Neural cell (in vitro differentiated cells): ENCODE data around the gene ZNF722. TPM values are rescaled to one million over a fixed set of nuclear protein-coding genes. Genes with fewer than 3 reads are reported as not detected.

Experiments
- H2AFZ ChIP-seq: fragments of 200-600, 300-800 bp; sonication (generic), shearing (Covaris generic); 2 replicates; pipeline ENCODE4 v1.6.0; 2014; ENCODE audit warnings: low read depth, mild to moderate bottlenecking, antibody characterized with exemption, low read length, moderate library complexity
- H3F3A ChIP-seq: fragments of 200-600 bp; shearing (Covaris generic); 2 replicates; pipeline ENCODE4 v1.6.1; 2016; ENCODE audit warnings: mild to moderate bottlenecking, moderate library complexity, mixed read lengths, antibody characterized with exemption, low read length; ENCODE audit not compliant: insufficient read depth, poor library complexity, severe bottlenecking
- H3K27ac ChIP-seq: fragments of 200-600, 300-800 bp; sonication (generic), shearing (Covaris generic); 2 replicates; pipeline ENCODE4 v1.5.1; 2014; ENCODE audit warnings: mild to moderate bottlenecking, low read length, moderate library complexity
- H3K27me3 ChIP-seq: fragments of 300-800, 200-600 bp; sonication (generic), shearing (Covaris generic); 2 replicates; pipeline ENCODE4 v1.6.0; 2014; ENCODE audit warnings: mild to moderate bottlenecking, low read depth, low read length, moderate library complexity; ENCODE audit not compliant: insufficient read depth
- H3K36me3 ChIP-seq: fragments of 300-800, 200-600 bp; sonication (generic), shearing (Covaris generic); 2 replicates; pipeline ENCODE4 v1.5.1; 2014; ENCODE audit warnings: mild to moderate bottlenecking, antibody characterized with exemption, low read length, moderate library complexity; ENCODE audit not compliant: insufficient read depth
- H3K4me2 ChIP-seq: fragments of 300-800, 200-600 bp; sonication (generic), shearing (Covaris generic); 2 replicates; pipeline ENCODE4 v1.6.0; 2014; ENCODE audit warnings: mild to moderate bottlenecking, low read length
- H3K4me3 ChIP-seq: fragments of 300-800, 200-600 bp; sonication (generic), shearing (Covaris generic); 2 replicates; pipeline ENCODE4 v1.5.1; 2014; ENCODE audit warnings: mild to moderate bottlenecking, low read length, moderate library complexity
- H3K79me2 ChIP-seq: fragments of 200-600 bp; shearing (Covaris generic); replicated peaks from 2 replicates; pipeline ENCODE4 v1.6.0; 2014; ENCODE audit warnings: mild to moderate bottlenecking, low read length, moderate library complexity; ENCODE audit not compliant: insufficient read depth
- H3K9ac ChIP-seq: fragments of 300-800, 200-600 bp; sonication (generic), shearing (Covaris generic); 2 replicates; pipeline ENCODE4 v1.6.1; 2016; ENCODE audit warnings: mild to moderate bottlenecking, low read length, mixed read lengths
- H3K9me2 ChIP-seq: fragments of 200-600 bp; shearing (Covaris generic); 2 replicates; pipeline ENCODE4 v1.6.1; 2016; ENCODE audit warnings: mild to moderate bottlenecking, low read length, mixed read lengths; ENCODE audit not compliant: insufficient read depth
- H3K9me3 ChIP-seq: fragments of 200-600, 300-800 bp; sonication (generic), shearing (Covaris generic); 2 replicates; pipeline ENCODE4 v1.6.1; 2016; ENCODE audit warnings: mild to moderate bottlenecking, mixed run types, low read length, moderate library complexity, mixed read lengths
- H4K20me1 ChIP-seq: fragments of 200-600 bp; shearing (Covaris generic); 2 replicates; pipeline ENCODE4 v1.6.1; 2016; ENCODE audit warnings: mild to moderate bottlenecking, mixed run types; ENCODE audit not compliant: insufficient read depth
- EP300 ChIP-seq: fragments of 450-650 bp; conservative IDR thresholded peaks from 2 replicates; pipeline ENCODE4 v1.6.1; 2014; ENCODE audit warnings: antibody characterized with exemption, mild to moderate bottlenecking, moderate library complexity; ENCODE audit not compliant: poor library complexity, severe bottlenecking
- EZH2 ChIP-seq: fragments of 200-600, 300-800 bp; shearing (Covaris generic), sonication (generic); IDR thresholded peaks from 2 replicates; pipeline ENCODE4 v1.6.1; 2014; ENCODE audit warnings: antibody characterized with exemption, low read length, borderline replicate concordance, mild to moderate bottlenecking; ENCODE audit not compliant: insufficient read depth, poor library complexity, severe bottlenecking
- MXI1 ChIP-seq: fragments of 450-650 bp; conservative IDR thresholded peaks from 2 replicates; pipeline ENCODE4 v1.6.1; 2014; ENCODE audit warnings: antibody characterized with exemption, mild to moderate bottlenecking; ENCODE audit not compliant: poor library complexity, severe bottlenecking
- POLR2AphosphoS5 ChIP-seq: IDR thresholded peaks from 2 replicates; pipeline ENCODE4 v1.6.1; 2012
- RAD21 ChIP-seq: fragments of 450-650 bp; conservative IDR thresholded peaks from 2 replicates; pipeline ENCODE4 v1.6.1; 2014; ENCODE audit warnings: antibody characterized with exemption, mild to moderate bottlenecking, moderate library complexity
- SMC3 ChIP-seq: fragments of 450-650 bp; conservative IDR thresholded peaks from 2 replicates; pipeline ENCODE4 v1.6.1; 2014; ENCODE audit warnings: antibody characterized with exemption, mild to moderate bottlenecking, moderate library complexity; ENCODE audit not compliant: poor library complexity
- TAF1 ChIP-seq: IDR thresholded peaks from 2 replicates; pipeline ENCODE4 v1.6.1; 2012; ENCODE audit warnings: low read depth
- polyA plus RNA-seq: library from polyadenylated mRNA; depleted of rRNA; stranded (reverse); fragments of >200 nt; gene quantifications from 2 replicates; pipeline ENCODE4 v1.2.3, GENCODE V29; 2014
- TF ChIP-seq, protein P1 (sequence below): fragments of 450-650 bp; IDR thresholded peaks from 2 replicates; pipeline ENCODE4 v1.5.1; 2014; ENCODE audit warnings: antibody characterized with exemption, mild to moderate bottlenecking, moderate library complexity; ENCODE audit not compliant: poor library complexity, severe bottlenecking
- TF ChIP-seq, protein P2 (sequence below): IDR thresholded peaks from 2 replicates; pipeline ENCODE4 v1.6.1; 2012; ENCODE audit warnings: borderline replicate concordance

Gene ZNF722
- polyA plus RNA-seq, 1 donor from 2014 or later, result not detected

DNA sequence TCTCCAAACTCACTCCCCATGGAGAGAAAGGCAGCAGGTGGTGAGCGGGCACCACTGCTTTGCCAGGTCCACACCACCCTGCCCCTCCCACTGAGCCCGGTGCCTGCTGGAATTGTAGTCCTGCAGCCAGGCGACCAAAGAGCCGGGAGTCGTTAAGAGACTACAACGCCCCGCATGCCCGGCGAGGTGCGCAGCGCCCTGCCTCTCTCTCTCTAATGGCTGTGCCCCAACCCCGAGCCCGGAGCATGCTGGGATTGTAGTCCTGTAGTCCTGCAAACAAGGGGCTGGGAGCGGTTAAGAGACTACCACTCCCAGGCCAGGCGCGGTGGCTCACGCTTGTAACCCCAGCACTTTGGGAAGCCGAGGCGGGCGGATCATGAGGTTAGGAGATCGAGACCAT, 38.4 kb downstream of the ZNF722 start:
- no peaks in the 10 kb centered on the region for H3K27me3 ChIP-seq
- no peak for TF ChIP-seq POLR2AphosphoS5
- H3K36me3 ChIP-seq, result no peaks in the 10 kb centered on the region
- no peak overlapping the region for H3K27ac ChIP-seq
- no peaks in the 10 kb centered on the region for H4K20me1 ChIP-seq
- H3F3A ChIP-seq, result no peaks in the 10 kb centered on the region
- H3K4me2 ChIP-seq, result no peak overlapping the region
- no peak overlapping the region for H3K4me3 ChIP-seq
- H3K9ac ChIP-seq, result no peak overlapping the region
- no peaks in the 10 kb centered on the region for H3K79me2 ChIP-seq
- no peaks in the 10 kb centered on the region for H3K9me3 ChIP-seq
- H3K9me2 ChIP-seq, result no peaks in the 10 kb centered on the region
- H2AFZ ChIP-seq, result no peak overlapping the region

DNA sequence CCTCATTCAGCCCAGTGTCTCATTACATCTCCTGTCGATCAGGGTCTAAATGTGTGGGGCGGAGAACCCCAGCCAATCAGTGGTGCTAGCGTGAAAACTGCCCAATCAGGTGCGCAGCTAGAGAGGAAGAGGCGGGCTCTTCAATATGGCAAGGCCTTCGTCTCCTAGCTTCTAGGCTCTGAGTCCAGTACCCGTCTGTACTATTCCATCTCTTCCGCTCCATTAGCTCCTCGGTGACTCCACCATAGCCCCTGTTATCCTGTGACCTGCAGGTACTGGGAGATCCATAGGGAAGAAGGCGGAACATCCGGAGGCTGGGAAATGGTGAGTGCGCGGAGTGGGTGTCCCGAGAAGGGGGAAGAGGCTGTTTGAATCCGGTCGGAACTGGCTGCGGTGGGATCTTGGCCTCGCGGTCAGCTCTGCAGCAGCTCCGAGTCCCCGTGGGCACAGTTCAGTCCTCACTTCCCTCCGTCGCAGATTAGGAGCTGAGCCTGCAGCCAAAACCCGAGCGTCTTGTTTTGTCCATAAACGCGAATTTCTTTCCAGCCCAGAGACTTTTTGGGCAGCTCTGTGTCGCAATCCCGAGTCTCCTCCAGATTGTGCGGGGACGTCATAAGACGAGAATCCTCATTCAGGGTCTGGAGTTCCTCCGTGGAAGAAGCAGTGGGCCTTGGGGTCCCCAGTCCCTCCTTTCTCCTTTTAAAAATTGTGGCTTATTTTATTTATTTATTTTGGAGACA, 46.8 kb downstream of the ZNF722 start, which contains the start of gene ZNF727:
ZNF727 (plus strand) TSS at position 134 of the 740 bp plus-strand sequence; CDS start at position 322, 188 bp downstream.
- no peaks in the 10 kb centered on the region for H3K9me3 ChIP-seq
- H3K9ac ChIP-seq, result no peak within 1 kb of the TSS
- H3K4me3 ChIP-seq, result no peak within 1 kb of the TSS
- H3K9me2 ChIP-seq, result no peaks in the 10 kb centered on the region
- no peak within 1 kb of the TSS for H3K4me2 ChIP-seq
- TF ChIP-seq RAD21, result no peak
- TF ChIP-seq, protein P1, sequence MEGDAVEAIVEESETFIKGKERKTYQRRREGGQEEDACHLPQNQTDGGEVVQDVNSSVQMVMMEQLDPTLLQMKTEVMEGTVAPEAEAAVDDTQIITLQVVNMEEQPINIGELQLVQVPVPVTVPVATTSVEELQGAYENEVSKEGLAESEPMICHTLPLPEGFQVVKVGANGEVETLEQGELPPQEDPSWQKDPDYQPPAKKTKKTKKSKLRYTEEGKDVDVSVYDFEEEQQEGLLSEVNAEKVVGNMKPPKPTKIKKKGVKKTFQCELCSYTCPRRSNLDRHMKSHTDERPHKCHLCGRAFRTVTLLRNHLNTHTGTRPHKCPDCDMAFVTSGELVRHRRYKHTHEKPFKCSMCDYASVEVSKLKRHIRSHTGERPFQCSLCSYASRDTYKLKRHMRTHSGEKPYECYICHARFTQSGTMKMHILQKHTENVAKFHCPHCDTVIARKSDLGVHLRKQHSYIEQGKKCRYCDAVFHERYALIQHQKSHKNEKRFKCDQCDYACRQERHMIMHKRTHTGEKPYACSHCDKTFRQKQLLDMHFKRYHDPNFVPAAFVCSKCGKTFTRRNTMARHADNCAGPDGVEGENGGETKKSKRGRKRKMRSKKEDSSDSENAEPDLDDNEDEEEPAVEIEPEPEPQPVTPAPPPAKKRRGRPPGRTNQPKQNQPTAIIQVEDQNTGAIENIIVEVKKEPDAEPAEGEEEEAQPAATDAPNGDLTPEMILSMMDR, result no peak
- no peak for TF ChIP-seq POLR2AphosphoS5
- TF ChIP-seq TAF1, result no peak
- no peak for TF ChIP-seq EZH2
- TF ChIP-seq, protein P2, sequence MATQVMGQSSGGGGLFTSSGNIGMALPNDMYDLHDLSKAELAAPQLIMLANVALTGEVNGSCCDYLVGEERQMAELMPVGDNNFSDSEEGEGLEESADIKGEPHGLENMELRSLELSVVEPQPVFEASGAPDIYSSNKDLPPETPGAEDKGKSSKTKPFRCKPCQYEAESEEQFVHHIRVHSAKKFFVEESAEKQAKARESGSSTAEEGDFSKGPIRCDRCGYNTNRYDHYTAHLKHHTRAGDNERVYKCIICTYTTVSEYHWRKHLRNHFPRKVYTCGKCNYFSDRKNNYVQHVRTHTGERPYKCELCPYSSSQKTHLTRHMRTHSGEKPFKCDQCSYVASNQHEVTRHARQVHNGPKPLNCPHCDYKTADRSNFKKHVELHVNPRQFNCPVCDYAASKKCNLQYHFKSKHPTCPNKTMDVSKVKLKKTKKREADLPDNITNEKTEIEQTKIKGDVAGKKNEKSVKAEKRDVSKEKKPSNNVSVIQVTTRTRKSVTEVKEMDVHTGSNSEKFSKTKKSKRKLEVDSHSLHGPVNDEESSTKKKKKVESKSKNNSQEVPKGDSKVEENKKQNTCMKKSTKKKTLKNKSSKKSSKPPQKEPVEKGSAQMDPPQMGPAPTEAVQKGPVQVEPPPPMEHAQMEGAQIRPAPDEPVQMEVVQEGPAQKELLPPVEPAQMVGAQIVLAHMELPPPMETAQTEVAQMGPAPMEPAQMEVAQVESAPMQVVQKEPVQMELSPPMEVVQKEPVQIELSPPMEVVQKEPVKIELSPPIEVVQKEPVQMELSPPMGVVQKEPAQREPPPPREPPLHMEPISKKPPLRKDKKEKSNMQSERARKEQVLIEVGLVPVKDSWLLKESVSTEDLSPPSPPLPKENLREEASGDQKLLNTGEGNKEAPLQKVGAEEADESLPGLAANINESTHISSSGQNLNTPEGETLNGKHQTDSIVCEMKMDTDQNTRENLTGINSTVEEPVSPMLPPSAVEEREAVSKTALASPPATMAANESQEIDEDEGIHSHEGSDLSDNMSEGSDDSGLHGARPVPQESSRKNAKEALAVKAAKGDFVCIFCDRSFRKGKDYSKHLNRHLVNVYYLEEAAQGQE, result no peak
- no peak for TF ChIP-seq EP300
- TF ChIP-seq MXI1, result no peak
- TF ChIP-seq SMC3, result no peak
- no peak within 1 kb of the TSS for H2AFZ ChIP-seq
- H3K27me3 ChIP-seq, result no peaks in the 10 kb centered on the region
- H3K27ac ChIP-seq, result no peak within 1 kb of the TSS
- H3K79me2 ChIP-seq, result no peaks in the 10 kb centered on the region
- H4K20me1 ChIP-seq, result no peaks in the 10 kb centered on the region
- no peaks in the 10 kb centered on the region for H3F3A ChIP-seq
- H3K36me3 ChIP-seq, result no peaks in the 10 kb centered on the region
